Endothelial cell of hepatic sinusoid (primary cell): ENCODE results near the gene CCNH.

Source experiments
- in situ Hi-C: cut with HindIII; loops from 2 replicates; pipeline ENCODE4 v1.10.0; 2017; ENCODE audit warnings: low sequenced_read_pairs

Gene CCNH

GRCh38 chr5:87412630-87413342 is at the start of gene CCNH:
Gene CCNH (minus strand): TSS chr5:87412930. CDS start chr5:87412794, 136 bp downstream.
- in situ Hi-C loops: no loop called here

GRCh38 chr5:87457706-87458105 is 45.0 kb upstream of the CCNH start:
- in situ Hi-C loops: no loop called here

GRCh38 chr5:87453801-87454200 is 41.1 kb upstream of the CCNH start:
- in situ Hi-C loops: no loop called here

GRCh38 chr5:87452837-87453236 is 40.1 kb upstream of the CCNH start:
- in situ Hi-C loops: no loop called here

GRCh38 chr5:87442419-87442818 is 29.7 kb upstream of the CCNH start:
- in situ Hi-C loops: no loop called here

- in situ Hi-C loops: no loop called here
Measured at GRCh38 chr5:87438231-87438630, 25.5 kb upstream of the CCNH start.

GRCh38 chr5:87437724-87438123 is 25.0 kb upstream of the CCNH start:
- in situ Hi-C loops: no loop called here

GRCh38 chr5:87435144-87435694 is 22.5 kb upstream of the CCNH start:
- in situ Hi-C loops: no loop called here

- in situ Hi-C loops: no loop called here
Measured at GRCh38 chr5:87434461-87434860, 21.7 kb upstream of the CCNH start.

- in situ Hi-C loops: no loop called here
Measured at GRCh38 chr5:87433945-87434344, 21.2 kb upstream of the CCNH start.

- in situ Hi-C loops: no loop called here
Measured at GRCh38 chr5:87432460-87432859, 19.7 kb upstream of the CCNH start.

GRCh38 chr5:87430863-87431457 is 18.2 kb upstream of the CCNH start:
- in situ Hi-C loops: no loop called here

- in situ Hi-C loops: no loop called here
Measured at GRCh38 chr5:87423755-87424154, 11.0 kb upstream of the CCNH start.

- in situ Hi-C loops: no loop called here
Measured at GRCh38 chr5:87421307-87421706, 8.6 kb upstream of the CCNH start.

- in situ Hi-C loops: no loop called here
Measured at GRCh38 chr5:87418506-87418905, 5.8 kb upstream of the CCNH start.

- in situ Hi-C loops: no loop called here
Measured at GRCh38 chr5:87413343-87413645, 564 bp upstream of the CCNH start.

GRCh38 chr5:87411973-87412629 is 629 bp downstream of the CCNH start:
- in situ Hi-C loops: no loop called here

- in situ Hi-C loops: no loop called here
Measured at GRCh38 chr5:87411586-87411972, 1.2 kb downstream of the CCNH start.

GRCh38 chr5:87410931-87411330 is 1.8 kb downstream of the CCNH start:
- in situ Hi-C loops: no loop called here

- in situ Hi-C loops: no loop called here
Measured at GRCh38 chr5:87408204-87408603, 4.5 kb downstream of the CCNH start.

GRCh38 chr5:87405472-87406155 is 7.1 kb downstream of the CCNH start:
- in situ Hi-C loops: no loop called here

- in situ Hi-C loops: no loop called here
Measured at GRCh38 chr5:87404359-87404758, 8.4 kb downstream of the CCNH start.
